Measurements from ENCODE around the gene CBLC.

DNA sequence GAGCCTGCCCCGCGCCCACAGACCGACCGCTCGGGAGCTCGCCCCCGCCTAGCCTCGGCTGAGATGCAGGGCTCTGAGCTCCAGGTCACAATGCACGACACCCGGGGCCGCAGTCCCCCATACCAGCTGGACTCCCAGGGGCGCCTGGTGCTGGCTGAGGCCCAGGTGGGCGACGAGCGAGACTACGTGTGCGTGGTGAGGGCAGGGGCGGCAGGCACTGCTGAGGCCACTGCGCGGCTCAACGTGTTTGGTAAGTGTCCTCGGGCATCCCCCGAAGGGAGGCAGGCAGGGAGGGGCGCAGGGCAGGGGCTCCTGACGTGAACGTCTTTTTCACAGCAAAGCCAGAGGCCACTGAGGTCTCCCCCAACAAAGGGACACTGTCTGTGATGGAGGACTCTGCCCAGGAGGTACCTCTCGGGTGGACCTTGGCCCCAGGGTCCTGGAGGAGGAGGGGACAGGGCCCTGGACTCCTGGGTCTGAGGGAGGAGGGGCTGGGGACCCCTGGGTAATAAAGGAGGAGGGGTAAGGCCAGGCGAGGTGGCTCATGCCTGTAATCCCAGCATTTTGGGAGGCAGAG lies 34.5 kb downstream of the CBLC start:
- TF ChIP-seq EZH2 (IDR thresholded peaks at IDR 0.05) (no peak), POLR2AphosphoS5 (IDR thresholded peaks at IDR 0.05; ENCODE audit: borderline replicate concordance, low read depth, low read length) (no peak)

All from SK-N-MC (cell line).